Fibroblast of lung (primary cell): Measurements from ENCODE around the gene ANKUB1.

Source experiments
- EZH2 ChIP-seq: IDR thresholded peaks from 2 replicates; pipeline ENCODE4 v1.5.1; 2012; ENCODE audit warnings: low read length, control low read depth, mild to moderate bottlenecking; ENCODE audit errors: missing control alignments
- TF ChIP-seq, protein P1 (sequence below), 2 donors: IDR thresholded peaks in 1 of 2; conservative IDR thresholded peaks in 1 of 2; 1 replicate in 1 of 2; 2 replicates in 1 of 2; pipeline ENCODE4 v1.5.1; 2011 to 2012; ENCODE audit warnings: low read length in 2 of 2, control low read depth in 1 of 2, inconsistent platforms in 1 of 2, low read depth in 1 of 2, mild to moderate bottlenecking in 1 of 2

DNA sequence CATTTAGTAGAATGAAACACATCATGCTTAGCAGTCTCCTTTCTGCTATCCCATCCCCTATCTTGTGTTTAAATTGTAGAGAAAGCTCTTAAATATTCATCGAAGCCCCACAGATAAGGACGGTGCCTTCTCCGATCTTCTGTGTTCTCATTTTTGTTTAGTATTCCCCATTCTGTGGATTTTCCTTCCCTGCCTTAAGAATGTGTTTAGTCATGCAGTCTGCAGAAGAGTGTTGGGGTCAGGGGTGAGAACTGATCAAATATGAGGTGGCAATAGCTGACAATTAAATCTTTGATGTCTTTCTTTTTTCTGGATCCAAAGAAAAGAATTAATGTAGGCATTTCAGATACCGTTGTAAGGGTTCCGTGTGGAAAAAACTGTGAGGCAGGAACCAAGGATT is 9.3 kb upstream of the ANKUB1 start:
- no peak for TF ChIP-seq EZH2
- TF ChIP-seq, protein P1, sequence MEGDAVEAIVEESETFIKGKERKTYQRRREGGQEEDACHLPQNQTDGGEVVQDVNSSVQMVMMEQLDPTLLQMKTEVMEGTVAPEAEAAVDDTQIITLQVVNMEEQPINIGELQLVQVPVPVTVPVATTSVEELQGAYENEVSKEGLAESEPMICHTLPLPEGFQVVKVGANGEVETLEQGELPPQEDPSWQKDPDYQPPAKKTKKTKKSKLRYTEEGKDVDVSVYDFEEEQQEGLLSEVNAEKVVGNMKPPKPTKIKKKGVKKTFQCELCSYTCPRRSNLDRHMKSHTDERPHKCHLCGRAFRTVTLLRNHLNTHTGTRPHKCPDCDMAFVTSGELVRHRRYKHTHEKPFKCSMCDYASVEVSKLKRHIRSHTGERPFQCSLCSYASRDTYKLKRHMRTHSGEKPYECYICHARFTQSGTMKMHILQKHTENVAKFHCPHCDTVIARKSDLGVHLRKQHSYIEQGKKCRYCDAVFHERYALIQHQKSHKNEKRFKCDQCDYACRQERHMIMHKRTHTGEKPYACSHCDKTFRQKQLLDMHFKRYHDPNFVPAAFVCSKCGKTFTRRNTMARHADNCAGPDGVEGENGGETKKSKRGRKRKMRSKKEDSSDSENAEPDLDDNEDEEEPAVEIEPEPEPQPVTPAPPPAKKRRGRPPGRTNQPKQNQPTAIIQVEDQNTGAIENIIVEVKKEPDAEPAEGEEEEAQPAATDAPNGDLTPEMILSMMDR (conservative IDR thresholded peaks at IDR 0.05 in 1 of 2, IDR thresholded peaks at IDR 0.05 in 1 of 2; ENCODE audit: low read depth in 1 of 2, low read length in 2 of 2) = no peak
